ENCODE measurements around the gene LMNA.

LMNA gene

DNA sequence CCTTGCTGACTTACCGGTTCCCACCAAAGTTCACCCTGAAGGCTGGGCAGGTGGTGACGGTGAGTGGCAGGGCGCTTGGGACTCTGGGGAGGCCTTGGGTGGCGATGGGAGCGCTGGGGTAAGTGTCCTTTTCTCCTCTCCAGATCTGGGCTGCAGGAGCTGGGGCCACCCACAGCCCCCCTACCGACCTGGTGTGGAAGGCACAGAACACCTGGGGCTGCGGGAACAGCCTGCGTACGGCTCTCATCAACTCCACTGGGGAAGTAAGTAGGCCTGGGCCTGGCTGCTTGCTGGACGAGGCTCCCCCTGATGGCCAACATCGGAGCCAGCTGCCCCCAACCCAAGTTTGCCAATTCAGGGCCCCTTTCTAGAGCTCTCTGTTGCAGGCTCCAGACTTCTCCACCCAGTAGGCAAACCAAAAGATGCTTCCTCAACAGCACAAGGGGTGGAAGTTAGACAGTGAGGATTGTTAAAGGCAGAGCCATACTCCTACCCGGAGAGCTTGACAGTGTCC lies 22.5 kb downstream of the LMNA start:
- Histone ChIP-seq H3K27me3 (replicated peaks in 2 of 5; ENCODE audit: control insufficient read depth in 4 of 5, insufficient read depth in 5 of 5, low read length in 4 of 5) (no peaks in the 10 kb centered on the region), H3K9me3 (ENCODE audit: control extremely low read depth in 1 of 5, control insufficient read depth in 4 of 5, insufficient read depth in 2 of 5, low read depth in 1 of 5, low read length in 4 of 5) (no peaks in the 10 kb centered on the region), H3K4me3 (ENCODE audit: control insufficient read depth in 1 of 7, extremely low read depth in 1 of 7, insufficient read depth in 4 of 7, low read depth in 2 of 7, low read length in 6 of 7) (no peak overlapping the region), H3K36me3 (ENCODE audit: control insufficient read depth in 4 of 4, insufficient read depth in 4 of 4, low read length in 3 of 4) (peaks cover 0 to 62% (median 3%) of the 10 kb centered on the region in 4 experiments), H3K4me1 (ENCODE audit: control extremely low read depth in 1 of 4, control insufficient read depth in 4 of 4, insufficient read depth in 4 of 4, low read length in 3 of 4) (peaks cover 0 to 12% (median under 1%) of the 10 kb centered on the region in 4 experiments), H3K27ac (ENCODE audit: insufficient read depth in 1 of 2, low read depth in 1 of 2, low read length in 2 of 2, poor library complexity in 1 of 2, severe bottlenecking in 2 of 2) (no peak overlapping the region)
- peak in 1 of 3 donors; percentile 37 for DNase-seq
- ChIA-PET CTCF (interaction anchor here (0.5 to 33.0 kb wide), 7 partner anchors 8 to 384 kb away, joined by 3 to 1191 read pairs (median 5); partner anchors contain the start of gene MEX3A), POLR2A (interaction anchor here (1.0 to 1.8 kb wide), 2 partner anchors 10 to 41 kb away, joined by 3 to 4 read pairs; no protein-coding TSS in a partner anchor)
- WGBS (ENCODE audit: insufficient coverage), result 89% methylated on average over 11 of the region's 12 CpGs

GRCh38 chr1:156138458-156138867 lies 24.0 kb downstream of the LMNA start:
- POLR2A ChIA-PET, result interaction anchor here (1.8 kb wide), 1 partner anchor 11 kb away, joined by 4 read pairs; no protein-coding TSS in a partner anchor
- CTCF ChIA-PET, result interaction anchor here (2.0 to 33.0 kb wide), 4 partner anchors 9 to 183 kb away, joined by 6 to 1191 read pairs (median 202); partner anchors contain the start of gene MEX3A
- no peaks in the 10 kb centered on the region for H3K9me3 ChIP-seq (ENCODE audit: control extremely low read depth in 1 of 5, control insufficient read depth in 4 of 5, insufficient read depth in 2 of 5, low read depth in 1 of 5, low read length in 4 of 5)
- 99% methylated on average over 20 of the region's 22 CpGs for WGBS (ENCODE audit: insufficient coverage)
- peaks cover 0 to 12% (median under 1%) of the 10 kb centered on the region in 4 experiments for H3K4me1 ChIP-seq (ENCODE audit: control extremely low read depth in 1 of 4, control insufficient read depth in 4 of 4, insufficient read depth in 4 of 4, low read length in 3 of 4)
- H3K36me3 ChIP-seq (ENCODE audit: control insufficient read depth in 4 of 4, insufficient read depth in 4 of 4, low read length in 3 of 4), result peaks cover 0 to 58% (median 3%) of the 10 kb centered on the region in 4 experiments
- no peak overlapping the region for H3K27ac ChIP-seq (ENCODE audit: insufficient read depth in 1 of 2, low read depth in 1 of 2, low read length in 2 of 2, poor library complexity in 1 of 2, severe bottlenecking in 2 of 2)
- no peaks in the 10 kb centered on the region for H3K27me3 ChIP-seq (replicated peaks in 2 of 5; ENCODE audit: control insufficient read depth in 4 of 5, insufficient read depth in 5 of 5, low read length in 4 of 5)
- no peak overlapping the region for H3K4me3 ChIP-seq (ENCODE audit: control insufficient read depth in 1 of 7, extremely low read depth in 1 of 7, insufficient read depth in 4 of 7, low read depth in 2 of 7, low read length in 6 of 7)
- DNase-seq, result no peak

GRCh38 chr1:156140879-156141707 lies 26.6 kb downstream of the LMNA start:
- CTCF ChIA-PET, result interaction anchor here (0.6 to 33.0 kb wide), 15 partner anchors 9 to 186 kb away, joined by 3 to 1191 read pairs (median 6); partner anchors contain the start of gene MEX3A
- WGBS (ENCODE audit: insufficient coverage), result 73% methylated on average over 15 of the region's 20 CpGs
- Histone ChIP-seq H3K9me3 (ENCODE audit: control extremely low read depth in 1 of 5, control insufficient read depth in 4 of 5, insufficient read depth in 2 of 5, low read depth in 1 of 5, low read length in 4 of 5) (no peaks in the 10 kb centered on the region), H3K36me3 (ENCODE audit: control insufficient read depth in 4 of 4, insufficient read depth in 4 of 4, low read length in 3 of 4) (peaks cover 0 to 33% (median 3%) of the 10 kb centered on the region in 4 experiments), H3K27me3 (replicated peaks in 2 of 5; ENCODE audit: control insufficient read depth in 4 of 5, insufficient read depth in 5 of 5, low read length in 4 of 5) (no peaks in the 10 kb centered on the region), H3K4me3 (ENCODE audit: control insufficient read depth in 1 of 7, extremely low read depth in 1 of 7, insufficient read depth in 4 of 7, low read depth in 2 of 7, low read length in 6 of 7) (no peak overlapping the region), H3K27ac (ENCODE audit: insufficient read depth in 1 of 2, low read depth in 1 of 2, low read length in 2 of 2, poor library complexity in 1 of 2, severe bottlenecking in 2 of 2) (no peak overlapping the region), H3K4me1 (ENCODE audit: control extremely low read depth in 1 of 4, control insufficient read depth in 4 of 4, insufficient read depth in 4 of 4, low read length in 3 of 4) (peaks cover 0 to 13% (median 4%) of the 10 kb centered on the region in 4 experiments)
- POLR2A ChIA-PET, result interaction anchor here (0.5 kb wide), 1 partner anchor 116 kb away, joined by 3 read pairs; no protein-coding TSS in a partner anchor
- peak in 2 of 3 donors; percentile 65 to 66 for DNase-seq

DNA sequence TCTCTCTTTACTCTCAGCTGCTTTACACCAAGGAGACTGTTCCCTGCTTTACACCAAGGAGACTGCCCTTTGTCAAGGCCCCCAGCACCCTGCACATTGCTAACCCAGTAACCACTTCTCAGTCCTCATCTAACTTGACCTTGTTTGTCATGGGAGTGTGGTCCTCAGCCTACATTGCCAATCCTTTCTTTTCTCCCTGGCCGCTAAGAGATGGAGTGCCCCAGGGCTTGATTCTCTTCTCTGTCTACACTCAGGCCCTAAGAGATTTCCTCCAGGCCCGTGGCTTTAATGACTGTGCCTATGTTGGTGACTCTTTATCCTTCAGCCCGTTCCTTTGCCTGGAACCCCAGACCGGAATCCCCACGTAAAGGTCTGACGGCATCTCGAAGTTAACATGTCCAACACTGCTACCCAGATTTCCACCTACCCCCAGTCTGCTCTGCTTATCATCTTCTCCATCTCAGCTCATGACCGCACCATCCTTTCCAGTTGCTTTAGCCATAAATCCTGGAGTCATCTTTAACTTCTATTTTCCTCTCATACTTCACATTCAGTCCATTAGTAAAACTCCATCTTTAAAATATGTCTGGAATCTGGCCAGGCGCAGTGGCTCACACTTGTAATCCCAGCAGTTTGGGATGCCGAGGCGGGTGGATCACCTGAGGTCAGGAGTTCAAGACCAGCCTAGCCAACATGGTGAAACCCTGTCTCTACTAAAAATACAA lies 29.4 kb downstream of the LMNA start:
- H3K36me3 ChIP-seq (ENCODE audit: control insufficient read depth in 4 of 4, insufficient read depth in 4 of 4, low read length in 3 of 4), result peaks cover 0 to 5% (median 0%) of the 10 kb centered on the region in 4 experiments
- H3K4me1 ChIP-seq (ENCODE audit: control extremely low read depth in 1 of 4, control insufficient read depth in 4 of 4, insufficient read depth in 4 of 4, low read length in 3 of 4), result peaks cover 0 to 34% (median 32%) of the 10 kb centered on the region in 4 experiments
- H3K27ac ChIP-seq (ENCODE audit: insufficient read depth in 1 of 2, low read depth in 1 of 2, low read length in 2 of 2, poor library complexity in 1 of 2, severe bottlenecking in 2 of 2), result no peak overlapping the region
- no peaks in the 10 kb centered on the region for H3K27me3 ChIP-seq (replicated peaks in 2 of 5; ENCODE audit: control insufficient read depth in 4 of 5, insufficient read depth in 5 of 5, low read length in 4 of 5)
- H3K9me3 ChIP-seq (ENCODE audit: control extremely low read depth in 1 of 5, control insufficient read depth in 4 of 5, insufficient read depth in 2 of 5, low read depth in 1 of 5, low read length in 4 of 5), result no peaks in the 10 kb centered on the region
- ChIA-PET CTCF (interaction anchor here (1.0 to 33.0 kb wide), 6 partner anchors 8 to 167 kb away, joined by 3 to 1191 read pairs (median 11); partner anchors contain the start of genes MEX3A and SEMA4A), POLR2A (no interaction called here)
- peak in 1 of 3 donors; percentile 41 for DNase-seq
- no peak overlapping the region for H3K4me3 ChIP-seq (ENCODE audit: control insufficient read depth in 1 of 7, extremely low read depth in 1 of 7, insufficient read depth in 4 of 7, low read depth in 2 of 7, low read length in 6 of 7)
- 72% methylated on average over 10 of the region's 11 CpGs for WGBS (ENCODE audit: insufficient coverage)

- POLR2A ChIA-PET, result no interaction called here
- H3K4me3 ChIP-seq (ENCODE audit: control insufficient read depth in 1 of 7, extremely low read depth in 1 of 7, insufficient read depth in 4 of 7, low read depth in 2 of 7, low read length in 6 of 7), result no peak overlapping the region
- no peak overlapping the region for H3K27ac ChIP-seq (ENCODE audit: insufficient read depth in 1 of 2, low read depth in 1 of 2, low read length in 2 of 2, poor library complexity in 1 of 2, severe bottlenecking in 2 of 2)
- 100% methylated on average over 5 of the region's 5 CpGs for WGBS (ENCODE audit: insufficient coverage)
- H3K4me1 ChIP-seq (ENCODE audit: control extremely low read depth in 1 of 4, control insufficient read depth in 4 of 4, insufficient read depth in 4 of 4, low read length in 3 of 4), result peaks cover 0 to 41% (median 36%) of the 10 kb centered on the region in 4 experiments
- H3K36me3 ChIP-seq (ENCODE audit: control insufficient read depth in 4 of 4, insufficient read depth in 4 of 4, low read length in 3 of 4), result peaks cover 0 to 4% (median 0%) of the 10 kb centered on the region in 4 experiments
- H3K9me3 ChIP-seq (ENCODE audit: control extremely low read depth in 1 of 5, control insufficient read depth in 4 of 5, insufficient read depth in 2 of 5, low read depth in 1 of 5, low read length in 4 of 5), result no peaks in the 10 kb centered on the region
- CTCF ChIA-PET, result interaction anchor here (1.0 to 24.8 kb wide), 10 partner anchors 9 to 174 kb away, joined by 3 to 399 read pairs (median 6); partner anchors contain the start of gene SEMA4A
- H3K27me3 ChIP-seq (replicated peaks in 2 of 5; ENCODE audit: control insufficient read depth in 4 of 5, insufficient read depth in 5 of 5, low read length in 4 of 5), result no peaks in the 10 kb centered on the region
- no peak for DNase-seq
These were observed 30.2 kb downstream of the LMNA start for GRCh38 chr1:156144742-156145141.

DNA sequence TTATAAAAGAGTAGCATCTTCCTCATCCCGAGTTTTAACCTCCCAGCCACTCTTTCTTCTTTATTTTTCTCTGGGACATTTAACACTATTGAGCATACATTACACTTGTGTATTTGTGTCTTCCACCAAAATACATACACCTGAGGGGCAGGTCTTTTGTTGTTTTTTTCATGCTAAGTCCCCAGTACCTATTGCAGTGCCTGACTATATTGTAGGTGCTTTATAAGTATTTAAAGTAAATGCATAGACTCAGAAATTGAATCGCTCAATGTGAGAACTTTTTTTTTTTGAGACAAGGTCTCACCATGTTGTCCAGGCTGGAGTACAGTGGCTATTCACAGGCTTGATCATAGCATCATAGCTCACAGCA lies 31.1 kb downstream of the LMNA start:
- H3K36me3 ChIP-seq (ENCODE audit: control insufficient read depth in 4 of 4, insufficient read depth in 4 of 4, low read length in 3 of 4), result no peaks in the 10 kb centered on the region
- no peaks in the 10 kb centered on the region for H3K9me3 ChIP-seq (ENCODE audit: control extremely low read depth in 1 of 5, control insufficient read depth in 4 of 5, insufficient read depth in 2 of 5, low read depth in 1 of 5, low read length in 4 of 5)
- CTCF ChIA-PET, result interaction anchor here (0.6 to 24.8 kb wide), 16 partner anchors 9 to 177 kb away, joined by 3 to 399 read pairs (median 4); partner anchors contain the start of genes SEMA4A and SLC25A44
- WGBS (ENCODE audit: insufficient coverage), result 86% methylated on average over 2 of the region's 2 CpGs
- peaks cover 0 to 42% (median 38%) of the 10 kb centered on the region in 4 experiments for H3K4me1 ChIP-seq (ENCODE audit: control extremely low read depth in 1 of 4, control insufficient read depth in 4 of 4, insufficient read depth in 4 of 4, low read length in 3 of 4)
- DNase-seq, result no peak
- no peak overlapping the region for H3K4me3 ChIP-seq (ENCODE audit: control insufficient read depth in 1 of 7, extremely low read depth in 1 of 7, insufficient read depth in 4 of 7, low read depth in 2 of 7, low read length in 6 of 7)
- H3K27me3 ChIP-seq (replicated peaks in 2 of 5; ENCODE audit: control insufficient read depth in 4 of 5, insufficient read depth in 5 of 5, low read length in 4 of 5), result no peaks in the 10 kb centered on the region
- POLR2A ChIA-PET, result interaction anchor here (0.6 to 1.0 kb wide), 2 partner anchors 78 to 80 kb away, joined by 3 to 4 read pairs; no protein-coding TSS in a partner anchor
- H3K27ac ChIP-seq (ENCODE audit: insufficient read depth in 1 of 2, low read depth in 1 of 2, low read length in 2 of 2, poor library complexity in 1 of 2, severe bottlenecking in 2 of 2), result no peak overlapping the region
